Measurements from ENCODE around the gene KCTD6. TPM values are rescaled to one million over a fixed set of nuclear protein-coding genes. Genes with fewer than 3 reads are reported as not detected.

The KCTD6 gene
- total and polyA plus RNA-seq, 2 of the 4 experiments (the other 2 are of a cell fraction), result 7.0 to 9.2 TPM

DNA sequence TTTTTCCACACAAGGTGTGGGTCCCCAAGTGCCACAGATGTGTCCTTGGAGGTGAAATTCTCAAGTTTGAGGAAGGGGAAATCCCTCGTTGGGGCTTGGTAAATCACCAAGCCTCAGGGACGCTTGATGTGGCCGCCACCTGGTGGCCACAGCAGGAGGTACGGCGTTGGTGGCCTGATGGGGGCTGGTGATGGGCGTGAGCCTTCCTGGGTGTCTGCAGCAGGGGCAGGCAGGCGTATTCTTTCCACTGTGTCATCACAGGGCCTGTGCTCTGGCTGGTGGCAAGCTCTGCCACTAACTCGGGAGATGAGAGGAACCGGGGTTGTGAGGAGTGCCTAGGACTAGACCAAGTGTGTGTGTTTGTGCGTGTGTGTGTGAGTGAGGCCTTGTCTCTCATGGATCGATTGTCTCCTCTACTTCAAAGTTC, 40.9 kb downstream of the KCTD6 start:
- Histone ChIP-seq H4K91ac (ENCODE audit: insufficient read depth, low read depth, low read length) (0 out of 2 replicates have a peak overlapping the region, but pooled peaks have one; percentile 67), H2AK5ac (ENCODE audit: low read depth, low read length) (peak overlapping the region; percentile 59; the same call in 1 of the 2 replicates), H3K79me1 (ENCODE audit: low read depth in 1 of 2, low read length in 2 of 2) (no peaks in the 10 kb centered on the region), H3K4me3 (ENCODE audit: insufficient read depth, low read depth, low read length) (no peak overlapping the region), H3K14ac (replicated peaks; ENCODE audit: low read depth, low read length) (0 out of 2 replicates have a peak overlapping the region, but pooled peaks have one; percentile 51), H4K5ac (ENCODE audit: low read depth, low read length) (peak overlapping the region; percentile 89), H3K23ac (ENCODE audit: low read depth, low read length) (no peak overlapping the region), H4K8ac (ENCODE audit: low read depth in 2 of 2, low read length in 2 of 2) (peak overlapping the region in 1 of 2 experiments; percentile 85; a peak in 2 of 4 replicates), H3K27me3 (ENCODE audit: control insufficient read depth, insufficient read depth, low read length) (no peaks in the 10 kb centered on the region), H3K56ac (ENCODE audit: extremely low read depth, insufficient read depth, low read length) (no peak overlapping the region), H3K27ac (ENCODE audit: insufficient read depth, low read length) (no peak overlapping the region), H2BK20ac (ENCODE audit: low read depth, low read length) (peak overlapping the region; percentile 76; the same call in 1 of the 2 replicates), H3K9ac (ENCODE audit: low read depth, low read length) (peak overlapping the region; percentile 46; the same call in 1 of the 2 replicates), H2BK5ac (ENCODE audit: low read depth, low read length, poor library complexity, severe bottlenecking) (no peak overlapping the region), H2BK120ac (ENCODE audit: low read depth, low read length) (no peak overlapping the region), H2AK9ac (replicated peaks; ENCODE audit: low read depth, low read length, poor library complexity) (peak overlapping the region; percentile 59), H2AFZ (replicated peaks; ENCODE audit: low read length, poor library complexity) (peak overlapping the region; percentile 87), H3K4me2 (ENCODE audit: low read depth, low read length) (no peak overlapping the region), H4K20me1 (ENCODE audit: insufficient read depth, low read length) (no peaks in the 10 kb centered on the region), H3K9me3 (ENCODE audit: control insufficient read depth, insufficient read depth, low read length) (no peaks in the 10 kb centered on the region), H3K9me1 (ENCODE audit: insufficient read depth, low read length) (peaks cover 3% of the 10 kb centered on the region; the same call in 1 of the 2 replicates), H3K18ac (ENCODE audit: low read depth, low read length) (no peak overlapping the region), H3K4me1 (ENCODE audit: control insufficient read depth, insufficient read depth, low read length) (peaks cover 18% of the 10 kb centered on the region), H3K36me3 (ENCODE audit: control insufficient read depth, insufficient read depth, low read length) (peaks cover 3% of the 10 kb centered on the region; the same call in 1 of the 2 replicates), H2BK15ac (ENCODE audit: low read depth, low read length) (no peak overlapping the region), H3K4ac (ENCODE audit: low read depth, low read length) (peak overlapping the region; percentile 49; the same call in 1 of the 2 replicates)
- dilution Hi-C loops (cut with HindIII; ENCODE audit: low sequenced_read_pairs, unreplicated experiment), result no loop called here
- ChIA-PET CTCF (no interaction called here), POLR2A (ENCODE audit: unreplicated experiment) (no interaction called here)
- DNase-seq (peak; percentile 65), ATAC-seq (ENCODE audit: low read depth) (peak; percentile 81)
- no CpG with 5 or more reads among the region's 11 CpGs for WGBS, 2 experiments (ENCODE audit: extremely low coverage in 2 of 2, insufficient read length in 1 of 2)
- TF ChIP-seq RFX5 (IDR thresholded peaks at IDR 0.05; ENCODE audit: low read depth, low read length) (no peak), RAD21 (IDR thresholded peaks at IDR 0.05; ENCODE audit: low read length) (peak; percentile 92), CHD1 (IDR thresholded peaks at IDR 0.05; ENCODE audit: low read depth, low read length) (no peak), RCOR1 (IDR thresholded peaks at IDR 0.05; ENCODE audit: insufficient replicate concordance, low read length) (no peak), SMC3 (IDR thresholded peaks at IDR 0.05; ENCODE audit: low read depth, low read length) (peak; percentile 93), MAZ (IDR thresholded peaks at IDR 0.05; ENCODE audit: borderline replicate concordance, low read depth, low read length) (peak; percentile 64), MAFK (IDR thresholded peaks at IDR 0.05; ENCODE audit: low read depth, low read length) (no peak)
- TF ChIP-seq, protein P1, sequence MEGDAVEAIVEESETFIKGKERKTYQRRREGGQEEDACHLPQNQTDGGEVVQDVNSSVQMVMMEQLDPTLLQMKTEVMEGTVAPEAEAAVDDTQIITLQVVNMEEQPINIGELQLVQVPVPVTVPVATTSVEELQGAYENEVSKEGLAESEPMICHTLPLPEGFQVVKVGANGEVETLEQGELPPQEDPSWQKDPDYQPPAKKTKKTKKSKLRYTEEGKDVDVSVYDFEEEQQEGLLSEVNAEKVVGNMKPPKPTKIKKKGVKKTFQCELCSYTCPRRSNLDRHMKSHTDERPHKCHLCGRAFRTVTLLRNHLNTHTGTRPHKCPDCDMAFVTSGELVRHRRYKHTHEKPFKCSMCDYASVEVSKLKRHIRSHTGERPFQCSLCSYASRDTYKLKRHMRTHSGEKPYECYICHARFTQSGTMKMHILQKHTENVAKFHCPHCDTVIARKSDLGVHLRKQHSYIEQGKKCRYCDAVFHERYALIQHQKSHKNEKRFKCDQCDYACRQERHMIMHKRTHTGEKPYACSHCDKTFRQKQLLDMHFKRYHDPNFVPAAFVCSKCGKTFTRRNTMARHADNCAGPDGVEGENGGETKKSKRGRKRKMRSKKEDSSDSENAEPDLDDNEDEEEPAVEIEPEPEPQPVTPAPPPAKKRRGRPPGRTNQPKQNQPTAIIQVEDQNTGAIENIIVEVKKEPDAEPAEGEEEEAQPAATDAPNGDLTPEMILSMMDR (conservative IDR thresholded peaks at IDR 0.05; ENCODE audit: low read depth, low read length), result peak; percentile 95
- TF ChIP-seq, protein P2, sequence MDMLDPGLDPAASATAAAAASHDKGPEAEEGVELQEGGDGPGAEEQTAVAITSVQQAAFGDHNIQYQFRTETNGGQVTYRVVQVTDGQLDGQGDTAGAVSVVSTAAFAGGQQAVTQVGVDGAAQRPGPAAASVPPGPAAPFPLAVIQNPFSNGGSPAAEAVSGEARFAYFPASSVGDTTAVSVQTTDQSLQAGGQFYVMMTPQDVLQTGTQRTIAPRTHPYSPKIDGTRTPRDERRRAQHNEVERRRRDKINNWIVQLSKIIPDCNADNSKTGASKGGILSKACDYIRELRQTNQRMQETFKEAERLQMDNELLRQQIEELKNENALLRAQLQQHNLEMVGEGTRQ (IDR thresholded peaks at IDR 0.05; ENCODE audit: low read depth, low read length), result no peak
- intact Hi-C loops (cut with micrococcal nuclease), result loop anchor here (1.0 to 5.0 kb wide), 5 partner anchors 41 to 227 kb away; partner anchors contain the start of genes HTD2, KCTD6, PDHB and RPP14
- no TSS peak for BruUV-seq (replicated peaks)
- in situ Hi-C loops (cut with MboI; ENCODE audit: low sequenced_read_pairs), result loop anchor here (5.0 kb wide), 1 partner anchor 206 kb away; no protein-coding TSS in a partner anchor

Data from IMR-90 (cell line).